HG03159 (cell line): ENCODE data around the gene SIRPB1.
"Not testable (repeated sequence)": the region's sequence is repeated elsewhere in the genome, so short reads cannot be mapped to it uniquely, and the experiment has no call there.

Experiments used
- ATAC-seq: cut with Tn5 transposase; IDR thresholded peaks from one replicate; pipeline ENCODE4 v1.9.1; 2021; ENCODE audit warnings: mild to moderate bottlenecking, moderate library complexity; ENCODE audit not compliant: unreplicated experiment

SIRPB1 gene

DNA sequence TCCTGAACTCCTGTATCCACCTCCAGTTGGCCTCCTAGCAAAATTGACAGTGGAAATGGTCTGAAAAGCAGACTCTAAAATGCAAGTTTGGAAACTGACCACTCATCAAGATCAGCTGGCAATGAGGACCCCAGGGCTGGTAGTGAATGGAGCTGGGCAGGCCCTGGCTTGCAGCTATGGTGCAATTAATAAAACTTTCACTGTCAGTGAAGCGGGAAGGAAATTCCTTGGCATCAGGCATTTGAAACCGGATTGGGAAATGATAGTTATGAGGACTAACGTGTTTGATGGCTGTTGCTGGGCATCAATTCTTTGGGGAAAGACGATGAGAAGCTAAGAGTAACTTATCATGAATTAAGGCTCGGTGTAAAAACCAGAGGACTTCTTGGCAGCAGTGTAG is 19.1 kb downstream of the SIRPB1 start:
- ATAC-seq = no peak

DNA sequence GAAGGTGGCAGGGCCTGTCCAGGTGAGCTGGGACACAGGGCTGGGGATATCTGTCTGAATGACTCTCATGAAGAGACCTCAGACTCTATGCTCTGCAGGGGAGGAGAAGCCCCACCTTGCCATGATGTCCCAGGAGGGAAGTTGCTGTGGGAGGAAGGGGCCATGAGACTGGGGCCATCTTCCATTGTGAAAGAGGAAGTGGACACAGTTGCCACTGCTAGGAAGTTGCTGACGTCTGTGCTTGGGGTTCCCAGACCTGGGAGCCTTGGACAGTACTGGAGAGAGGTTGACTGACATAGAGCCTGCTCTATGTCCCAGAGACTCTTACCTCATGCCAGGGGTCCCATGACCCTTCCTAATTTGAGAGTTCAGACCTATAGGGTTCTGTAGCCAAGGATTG is 24.5 kb downstream of the SIRPB1 start:
- ATAC-seq = no peak

DNA sequence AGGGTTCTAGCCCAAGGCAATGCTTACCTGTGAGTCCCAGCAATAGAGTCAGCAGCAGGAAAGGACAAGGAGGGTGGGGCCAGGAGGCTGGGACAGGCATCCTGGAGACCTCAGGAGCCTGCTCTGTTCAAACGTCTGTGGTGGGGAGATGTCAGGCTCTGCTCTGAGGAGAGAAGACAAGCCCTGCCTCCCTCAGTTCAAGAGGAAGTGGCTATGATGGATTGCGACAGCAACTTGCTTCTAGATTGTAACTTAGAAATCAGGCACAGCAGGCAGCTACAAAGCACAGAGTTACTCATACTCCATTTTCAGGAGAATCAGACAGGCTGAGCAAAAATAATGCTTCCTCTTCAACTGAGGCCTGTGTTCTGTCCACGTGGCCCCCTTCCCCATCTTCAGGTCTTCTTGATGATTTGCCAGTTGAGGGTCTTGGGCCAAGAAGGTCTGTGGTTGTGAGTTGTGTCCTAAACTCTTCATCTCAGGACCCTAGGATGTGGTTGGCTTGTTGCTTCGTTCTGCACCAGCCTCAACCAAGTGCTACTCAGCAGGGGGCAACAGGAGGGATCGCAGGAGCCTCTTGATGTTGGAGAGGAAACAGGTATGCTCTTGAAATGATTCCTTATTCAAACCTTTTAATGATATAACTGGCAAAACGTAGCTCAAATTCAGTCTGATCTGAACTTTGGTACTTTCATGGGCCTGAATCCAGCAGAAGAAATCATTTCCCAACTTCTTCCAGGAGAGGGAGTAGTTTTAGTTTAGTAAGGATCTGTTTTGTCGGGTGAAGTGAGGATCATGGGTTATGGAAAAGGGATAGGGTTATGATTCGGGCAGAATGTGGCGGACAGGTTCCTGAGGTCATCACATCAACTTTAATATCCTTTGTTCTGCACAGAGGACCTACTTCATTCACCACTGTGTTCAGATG is 31.0 kb downstream of the SIRPB1 start:
- ATAC-seq = no peak

- no peak for ATAC-seq
Observed at GRCh38 chr20:1587781-1588532, 31.9 kb downstream of the SIRPB1 start.

- ATAC-seq = no peak
Observed at GRCh38 chr20:1579488-1579887, 40.3 kb downstream of the SIRPB1 start.

DNA sequence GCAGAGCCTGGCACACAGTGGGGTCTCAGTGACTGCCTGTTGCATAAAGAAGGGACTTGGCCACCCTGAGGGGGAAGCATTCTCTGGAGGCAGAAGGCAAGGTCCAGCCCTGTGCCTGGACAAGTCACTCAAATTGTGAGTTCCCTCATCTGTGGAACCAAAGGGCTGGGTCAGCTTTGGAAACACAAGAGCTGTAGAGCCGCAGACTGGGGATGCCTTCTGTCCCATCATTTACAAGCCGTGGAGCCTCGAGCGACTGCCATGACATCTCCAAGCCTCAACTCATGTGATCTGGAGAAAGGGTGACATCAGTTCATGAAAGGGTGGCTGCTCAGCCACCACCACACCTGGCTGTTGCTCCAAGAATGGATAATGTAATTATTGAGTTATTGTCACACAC is 41.9 kb downstream of the SIRPB1 start:
- ATAC-seq = no peak

DNA sequence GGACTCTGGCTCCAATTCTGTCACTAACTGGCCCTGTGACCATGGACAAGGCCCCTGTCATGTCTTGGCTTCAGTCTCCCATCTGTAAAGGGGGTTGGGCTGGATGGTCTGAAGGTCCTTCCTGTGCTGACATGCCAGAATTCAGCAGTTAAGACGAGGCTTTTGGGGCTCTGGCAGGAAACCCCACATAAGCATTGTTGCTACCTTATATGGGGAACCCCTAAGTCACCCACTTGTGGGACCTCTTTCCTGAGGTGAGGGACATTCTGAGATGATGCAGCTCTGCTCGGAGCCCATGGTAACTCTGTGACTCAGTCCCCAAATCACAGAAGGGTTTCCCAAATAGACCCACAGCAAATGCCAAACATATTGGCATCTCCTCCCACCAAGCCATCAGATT is 42.5 kb downstream of the SIRPB1 start:
- ATAC-seq = not testable (repeated sequence)

- ATAC-seq = no peak
Observed at GRCh38 chr20:1576641-1577040, 43.2 kb downstream of the SIRPB1 start.

DNA sequence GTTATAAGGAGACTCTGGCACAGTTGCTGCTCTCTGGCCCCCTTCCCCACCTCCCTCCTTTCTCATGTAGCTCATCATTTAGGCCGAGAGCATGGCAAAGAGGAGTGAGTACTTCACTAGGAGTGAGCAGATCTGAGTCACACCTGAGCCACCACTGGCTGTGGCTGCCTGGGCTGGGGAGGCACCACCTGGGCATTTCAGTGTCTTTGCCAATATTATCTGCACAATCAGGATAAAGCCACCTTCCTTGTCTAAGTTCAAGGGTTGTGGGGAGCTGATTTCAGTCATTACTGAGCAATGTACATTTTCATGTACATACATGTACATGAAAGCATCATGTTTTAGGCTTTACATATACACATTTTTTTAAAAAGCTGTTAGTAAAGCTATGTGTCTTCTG is 43.8 kb downstream of the SIRPB1 start:
- ATAC-seq = not testable (repeated sequence)

- ATAC-seq = not testable (repeated sequence)
Observed at GRCh38 chr20:1571583-1571982, 48.2 kb downstream of the SIRPB1 start.
